Mucosa of descending colon (tissue), 3 donors: ENCODE data around the gene TGM3. TPM values are rescaled to one million over a fixed set of nuclear protein-coding genes. Genes with fewer than 3 reads are reported as not detected.

Experiments
- ATAC-seq: fragments of 200-7000 bp; cut with Tn5 transposase; one replicate; pipeline ENCODE4 v1.9.1; 2020; ENCODE audit warnings: mild to moderate bottlenecking, moderate library complexity
- DNase-seq, 3 donors: peaks; one replicate each; pipeline ENCODE4 v3.0.0-alpha.2; 2020
- H3K36me3 ChIP-seq: fragments of 200-600 bp; one replicate; pipeline ENCODE4 v1.8.0; 2021; ENCODE audit warnings: low read depth, mild to moderate bottlenecking
- H3K4me1 ChIP-seq: fragments of 200-600 bp; one replicate; pipeline ENCODE4 v1.8.0; 2021; ENCODE audit warnings: low read depth, mild to moderate bottlenecking
- H3K4me3 ChIP-seq: fragments of 200-600 bp; one replicate; pipeline ENCODE4 v1.8.0; 2021; ENCODE audit warnings: mild to moderate bottlenecking
- H3K9me3 ChIP-seq: fragments of 200-600 bp; one replicate; pipeline ENCODE4 v1.8.0; 2021; ENCODE audit warnings: mild to moderate bottlenecking
- intact Hi-C, 2 donors: fragments of 100-400 bp; cut with DNase I in 1 of 2; cut with micrococcal nuclease in 1 of 2; formaldehyde crosslinking; loops; one replicate each; pipeline versions ENCODE4 v1.11.0 to v1.11.1; 2022; cut with DNase I, micrococcal nuclease
- total RNA-seq, 3 donors: library from RNA; stranded (reverse); fragmentation: NEBNext Ultra II Directional in 2 of 3; extraction: Animal tissue kit (Norgen Biotek cat#: 25700) in 2 of 3; gene quantifications; one replicate each; pipeline versions ENCODE4 v1.2.1 to v1.2.4, GENCODE V29; 2021 to 2023
- TF ChIP-seq, protein P1 (sequence below): fragments of 200-600 bp; IDR thresholded peaks from one replicate; pipeline ENCODE4 v1.8.0; 2022; ENCODE audit warnings: antibody characterized with exemption, mild to moderate bottlenecking
- donor health status: DM: no; HTN: no; CAD: no; lungs with moderate emphysema.
- donor health status: DM: no; HTN: no; CAD: no.
- donor health status: DM: no; HTN: yes; CAD: no.

The TGM3 gene
- total RNA-seq, 3 donors from 2014 or later = 0.09 to 0.84 (median 0.29) TPM

- Histone ChIP-seq H3K9me3 (no peaks in the 10 kb centered on the region), H3K36me3 (no peaks in the 10 kb centered on the region), H3K4me3 (no peak overlapping the region), H3K4me1 (no peaks in the 10 kb centered on the region)
- TF ChIP-seq, protein P1, sequence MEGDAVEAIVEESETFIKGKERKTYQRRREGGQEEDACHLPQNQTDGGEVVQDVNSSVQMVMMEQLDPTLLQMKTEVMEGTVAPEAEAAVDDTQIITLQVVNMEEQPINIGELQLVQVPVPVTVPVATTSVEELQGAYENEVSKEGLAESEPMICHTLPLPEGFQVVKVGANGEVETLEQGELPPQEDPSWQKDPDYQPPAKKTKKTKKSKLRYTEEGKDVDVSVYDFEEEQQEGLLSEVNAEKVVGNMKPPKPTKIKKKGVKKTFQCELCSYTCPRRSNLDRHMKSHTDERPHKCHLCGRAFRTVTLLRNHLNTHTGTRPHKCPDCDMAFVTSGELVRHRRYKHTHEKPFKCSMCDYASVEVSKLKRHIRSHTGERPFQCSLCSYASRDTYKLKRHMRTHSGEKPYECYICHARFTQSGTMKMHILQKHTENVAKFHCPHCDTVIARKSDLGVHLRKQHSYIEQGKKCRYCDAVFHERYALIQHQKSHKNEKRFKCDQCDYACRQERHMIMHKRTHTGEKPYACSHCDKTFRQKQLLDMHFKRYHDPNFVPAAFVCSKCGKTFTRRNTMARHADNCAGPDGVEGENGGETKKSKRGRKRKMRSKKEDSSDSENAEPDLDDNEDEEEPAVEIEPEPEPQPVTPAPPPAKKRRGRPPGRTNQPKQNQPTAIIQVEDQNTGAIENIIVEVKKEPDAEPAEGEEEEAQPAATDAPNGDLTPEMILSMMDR = no peak
- no peak for ATAC-seq
- no peak for DNase-seq
- intact Hi-C loops = no loop called here
Observed at GRCh38 chr20:2316847-2317495, 21.2 kb downstream of the TGM3 start.

GRCh38 chr20:2320813-2321658 lies 25.2 kb downstream of the TGM3 start:
- no peak for DNase-seq
- intact Hi-C loops = no loop called here
- no peak overlapping the region for H3K4me3 ChIP-seq
- no peaks in the 10 kb centered on the region for H3K36me3 ChIP-seq
- TF ChIP-seq, protein P1 = no peak
- peak; percentile 69 for ATAC-seq
- H3K9me3 ChIP-seq = no peaks in the 10 kb centered on the region
- no peaks in the 10 kb centered on the region for H3K4me1 ChIP-seq

GRCh38 chr20:2323051-2323450 lies 27.2 kb downstream of the TGM3 start:
- TF ChIP-seq, protein P1 = no peak
- DNase-seq (no peak), ATAC-seq (no peak)
- H3K9me3 ChIP-seq = no peaks in the 10 kb centered on the region
- intact Hi-C loops = no loop called here
- H3K36me3 ChIP-seq = no peaks in the 10 kb centered on the region
- no peak overlapping the region for H3K4me3 ChIP-seq
- H3K4me1 ChIP-seq = no peaks in the 10 kb centered on the region

DNA sequence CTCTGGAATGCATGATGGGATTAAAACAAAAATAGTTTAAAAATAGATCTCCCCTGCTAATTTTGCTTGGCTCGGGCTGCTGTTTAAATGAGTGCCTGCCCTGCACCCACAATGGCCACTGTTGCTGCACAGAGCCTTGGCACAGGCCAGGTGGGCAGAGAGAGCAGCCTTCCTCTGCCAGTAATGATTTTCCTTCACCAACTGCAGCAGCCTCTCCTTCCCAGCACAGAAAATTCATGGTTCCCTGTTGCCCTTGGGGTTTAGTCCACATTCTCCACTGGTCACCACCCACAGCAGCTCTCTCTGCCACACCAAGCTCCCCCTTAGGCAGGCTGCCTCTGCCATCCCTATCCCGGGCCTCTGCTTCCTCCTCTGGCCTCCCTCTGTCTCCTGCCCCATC lies 30.2 kb downstream of the TGM3 start:
- ATAC-seq = no peak

GRCh38 chr20:2327620-2328555 lies 32.1 kb downstream of the TGM3 start:
- no peaks in the 10 kb centered on the region for H3K9me3 ChIP-seq
- intact Hi-C loops = no loop called here
- TF ChIP-seq, protein P1 = no peak
- H3K4me1 ChIP-seq = peaks cover 4% of the 10 kb centered on the region
- ATAC-seq (no peak), DNase-seq (no peak)
- H3K36me3 ChIP-seq = no peaks in the 10 kb centered on the region
- no peak overlapping the region for H3K4me3 ChIP-seq

More for the DNA sequence above, 30.2 kb downstream of the TGM3 start:
- Histone ChIP-seq H3K4me3 (no peak overlapping the region), H3K4me1 (peaks cover 4% of the 10 kb centered on the region), H3K36me3 (no peaks in the 10 kb centered on the region), H3K9me3 (no peaks in the 10 kb centered on the region)
- TF ChIP-seq, protein P1 = no peak
- intact Hi-C loops = no loop called here
- no peak for DNase-seq
